Panc1 (cell line): ENCODE data around the gene GRID2.

Experiments used
- SIN3A ChIP-seq: IDR thresholded peaks from 2 replicates; pipeline ENCODE4 v1.6.1; 2012; ENCODE audit warnings: low read depth, mild to moderate bottlenecking, low read length, moderate library complexity, borderline replicate concordance; ENCODE audit not compliant: insufficient read depth
- TF ChIP-seq, protein P1 (sequence below), 2 experiments: IDR thresholded peaks; 2 replicates each; pipeline ENCODE4 v1.6.1; 2011 to 2012; ENCODE audit warnings: low read depth in 2 of 2, control low read depth in 1 of 2, low read length in 1 of 2, mild to moderate bottlenecking in 1 of 2, moderate library complexity in 1 of 2; ENCODE audit not compliant: insufficient read depth in 1 of 2
- TF ChIP-seq, protein P2 (sequence below): fragments of 450-650 bp; IDR thresholded peaks from 2 replicates; pipeline ENCODE4 v1.5.1; 2017; ENCODE audit warnings: mild to moderate bottlenecking

- TF ChIP-seq, protein P1, sequence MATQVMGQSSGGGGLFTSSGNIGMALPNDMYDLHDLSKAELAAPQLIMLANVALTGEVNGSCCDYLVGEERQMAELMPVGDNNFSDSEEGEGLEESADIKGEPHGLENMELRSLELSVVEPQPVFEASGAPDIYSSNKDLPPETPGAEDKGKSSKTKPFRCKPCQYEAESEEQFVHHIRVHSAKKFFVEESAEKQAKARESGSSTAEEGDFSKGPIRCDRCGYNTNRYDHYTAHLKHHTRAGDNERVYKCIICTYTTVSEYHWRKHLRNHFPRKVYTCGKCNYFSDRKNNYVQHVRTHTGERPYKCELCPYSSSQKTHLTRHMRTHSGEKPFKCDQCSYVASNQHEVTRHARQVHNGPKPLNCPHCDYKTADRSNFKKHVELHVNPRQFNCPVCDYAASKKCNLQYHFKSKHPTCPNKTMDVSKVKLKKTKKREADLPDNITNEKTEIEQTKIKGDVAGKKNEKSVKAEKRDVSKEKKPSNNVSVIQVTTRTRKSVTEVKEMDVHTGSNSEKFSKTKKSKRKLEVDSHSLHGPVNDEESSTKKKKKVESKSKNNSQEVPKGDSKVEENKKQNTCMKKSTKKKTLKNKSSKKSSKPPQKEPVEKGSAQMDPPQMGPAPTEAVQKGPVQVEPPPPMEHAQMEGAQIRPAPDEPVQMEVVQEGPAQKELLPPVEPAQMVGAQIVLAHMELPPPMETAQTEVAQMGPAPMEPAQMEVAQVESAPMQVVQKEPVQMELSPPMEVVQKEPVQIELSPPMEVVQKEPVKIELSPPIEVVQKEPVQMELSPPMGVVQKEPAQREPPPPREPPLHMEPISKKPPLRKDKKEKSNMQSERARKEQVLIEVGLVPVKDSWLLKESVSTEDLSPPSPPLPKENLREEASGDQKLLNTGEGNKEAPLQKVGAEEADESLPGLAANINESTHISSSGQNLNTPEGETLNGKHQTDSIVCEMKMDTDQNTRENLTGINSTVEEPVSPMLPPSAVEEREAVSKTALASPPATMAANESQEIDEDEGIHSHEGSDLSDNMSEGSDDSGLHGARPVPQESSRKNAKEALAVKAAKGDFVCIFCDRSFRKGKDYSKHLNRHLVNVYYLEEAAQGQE (IDR thresholded peaks at IDR 0.05; ENCODE audit: insufficient read depth in 1 of 2, low read depth in 2 of 2, low read length in 1 of 2), result no peak
- TF ChIP-seq, protein P2, sequence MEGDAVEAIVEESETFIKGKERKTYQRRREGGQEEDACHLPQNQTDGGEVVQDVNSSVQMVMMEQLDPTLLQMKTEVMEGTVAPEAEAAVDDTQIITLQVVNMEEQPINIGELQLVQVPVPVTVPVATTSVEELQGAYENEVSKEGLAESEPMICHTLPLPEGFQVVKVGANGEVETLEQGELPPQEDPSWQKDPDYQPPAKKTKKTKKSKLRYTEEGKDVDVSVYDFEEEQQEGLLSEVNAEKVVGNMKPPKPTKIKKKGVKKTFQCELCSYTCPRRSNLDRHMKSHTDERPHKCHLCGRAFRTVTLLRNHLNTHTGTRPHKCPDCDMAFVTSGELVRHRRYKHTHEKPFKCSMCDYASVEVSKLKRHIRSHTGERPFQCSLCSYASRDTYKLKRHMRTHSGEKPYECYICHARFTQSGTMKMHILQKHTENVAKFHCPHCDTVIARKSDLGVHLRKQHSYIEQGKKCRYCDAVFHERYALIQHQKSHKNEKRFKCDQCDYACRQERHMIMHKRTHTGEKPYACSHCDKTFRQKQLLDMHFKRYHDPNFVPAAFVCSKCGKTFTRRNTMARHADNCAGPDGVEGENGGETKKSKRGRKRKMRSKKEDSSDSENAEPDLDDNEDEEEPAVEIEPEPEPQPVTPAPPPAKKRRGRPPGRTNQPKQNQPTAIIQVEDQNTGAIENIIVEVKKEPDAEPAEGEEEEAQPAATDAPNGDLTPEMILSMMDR, result no peak
- TF ChIP-seq SIN3A, result no peak
Observed at GRCh38 chr4:93168053-93168452, 864.3 kb downstream of the GRID2 start.
